CD4-positive, alpha-beta T cell treated with Interleukin-2 at 100 ng/mL for 4 hours (primary cell): ENCODE data around the gene SPEG.
A peak's percentile ranks its signal among the peaks of the same experiment; 100 is the strongest.

ENCODE experiments used
- DNase-seq: peaks from one replicate; pipeline ENCODE4 v3.0.0-alpha.2; 2020; ENCODE audit warnings: low spot score

The SPEG gene

DNA sequence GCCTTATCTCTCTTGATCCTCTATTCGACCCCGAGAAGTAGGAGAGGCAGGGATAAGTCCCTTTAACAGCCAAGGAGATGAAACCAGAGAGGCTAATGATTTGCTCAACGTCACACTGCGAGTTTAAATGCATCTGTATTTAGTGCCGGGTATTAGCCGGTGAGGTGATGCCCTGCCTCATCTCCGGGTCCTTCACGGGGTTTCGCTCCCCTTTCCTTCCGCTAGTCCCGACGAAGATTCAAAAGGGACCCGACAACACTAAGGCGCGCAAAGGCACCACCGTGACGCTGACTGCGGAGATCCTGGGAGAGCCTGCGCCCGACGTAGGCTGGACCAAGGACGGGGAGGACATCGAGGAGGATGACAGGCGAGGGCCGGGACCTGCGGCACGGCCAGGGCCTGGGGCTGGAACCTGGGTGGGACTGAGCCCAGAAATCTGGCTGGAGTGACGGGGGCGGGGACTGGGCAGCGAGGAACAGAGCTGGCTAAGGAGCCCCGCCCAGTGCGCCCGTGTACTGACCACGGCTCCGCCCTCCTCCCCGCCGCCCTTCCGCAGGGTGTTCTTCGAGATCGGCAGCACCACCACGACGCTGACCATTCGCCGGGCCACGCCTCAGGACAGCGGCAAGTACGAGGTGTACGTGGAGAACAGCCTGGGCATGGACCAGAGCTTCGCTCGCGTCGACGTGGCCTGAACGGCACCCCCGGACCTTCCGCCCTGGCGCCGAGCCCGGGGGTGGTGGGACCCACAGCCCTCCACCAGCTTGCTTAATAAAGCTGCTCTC is 63.0 kb downstream of the SPEG start:
- DNase-seq = peak; percentile 22

GRCh38 chr2:219498280-219499057 is 63.8 kb downstream of the SPEG start, which contains the start of gene GMPPA:
GMPPA (plus strand) TSS chr2:219498891; CDS start chr2:219499976, 1,085 bp downstream.
- DNase-seq = peak; percentile 97

- DNase-seq = no peak
Observed at GRCh38 chr2:219499058-219499307, 64.3 kb downstream of the SPEG start.

DNA sequence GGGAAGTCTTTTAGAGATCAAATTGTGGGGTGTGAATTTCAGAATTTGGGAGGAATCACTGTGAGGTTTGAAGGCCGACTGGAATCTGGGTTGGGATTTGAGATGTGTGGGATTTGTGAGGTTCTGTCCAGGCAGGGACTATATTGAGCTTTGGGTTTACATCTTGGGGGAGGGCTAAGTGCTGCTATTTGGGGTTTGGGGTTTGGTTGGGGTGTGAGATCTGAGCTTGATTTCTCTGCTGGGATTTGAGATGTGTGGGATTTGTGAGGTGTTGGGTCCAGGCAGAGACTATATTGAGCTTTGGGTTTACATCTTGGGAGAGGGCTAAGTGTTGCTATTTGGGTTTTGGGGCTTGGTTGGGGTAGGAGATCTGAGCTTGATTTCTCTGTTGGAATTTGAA is 64.9 kb downstream of the SPEG start:
- no peak for DNase-seq

- no peak for DNase-seq
Observed at GRCh38 chr2:219500135-219500534, 65.5 kb downstream of the SPEG start.

DNA sequence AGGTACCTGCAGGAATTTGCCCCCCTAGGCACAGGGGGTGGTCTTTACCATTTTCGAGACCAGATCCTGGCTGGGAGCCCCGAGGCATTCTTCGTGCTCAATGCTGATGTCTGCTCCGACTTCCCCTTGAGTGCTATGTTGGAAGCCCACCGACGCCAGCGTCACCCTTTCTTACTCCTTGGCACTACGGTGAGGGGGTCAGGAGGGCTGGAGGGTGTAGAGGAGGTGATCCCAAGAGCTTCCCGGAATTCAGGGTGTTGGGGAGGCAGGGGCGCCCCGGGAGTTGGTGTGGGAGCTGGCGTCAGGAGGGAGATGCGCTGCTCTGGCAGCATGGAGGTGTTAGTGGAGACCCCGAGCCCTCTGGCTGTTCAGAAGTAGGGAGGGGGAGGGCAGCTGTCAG is 67.2 kb downstream of the SPEG start:
- no peak for DNase-seq

- DNase-seq = no peak
Observed at GRCh38 chr2:219502618-219503017, 68.0 kb downstream of the SPEG start.

DNA sequence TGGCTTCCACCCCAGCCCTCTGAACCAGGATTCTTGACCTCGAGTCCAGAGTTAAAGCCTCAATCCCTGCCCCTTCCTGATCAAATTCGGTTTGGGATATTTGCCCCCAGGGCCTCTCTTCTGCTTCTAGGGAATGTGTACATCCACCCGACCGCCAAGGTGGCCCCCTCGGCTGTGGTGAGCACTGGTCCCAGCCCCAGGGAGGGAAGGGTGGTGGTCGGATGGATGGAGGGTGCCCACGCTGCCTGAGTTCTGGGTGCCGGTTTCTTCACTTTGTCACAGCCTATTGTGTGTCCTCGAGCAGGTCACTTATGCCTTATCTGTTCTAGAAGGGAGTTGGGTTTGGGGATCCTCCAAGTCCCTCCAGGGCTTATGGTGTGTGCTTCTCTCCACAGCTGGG is 70.9 kb downstream of the SPEG start:
- no peak for DNase-seq

GRCh38 chr2:219506153-219506801 is 71.6 kb downstream of the SPEG start:
- no peak for DNase-seq

- no peak for DNase-seq
Observed at GRCh38 chr2:219506802-219507526, 72.3 kb downstream of the SPEG start.

DNA sequence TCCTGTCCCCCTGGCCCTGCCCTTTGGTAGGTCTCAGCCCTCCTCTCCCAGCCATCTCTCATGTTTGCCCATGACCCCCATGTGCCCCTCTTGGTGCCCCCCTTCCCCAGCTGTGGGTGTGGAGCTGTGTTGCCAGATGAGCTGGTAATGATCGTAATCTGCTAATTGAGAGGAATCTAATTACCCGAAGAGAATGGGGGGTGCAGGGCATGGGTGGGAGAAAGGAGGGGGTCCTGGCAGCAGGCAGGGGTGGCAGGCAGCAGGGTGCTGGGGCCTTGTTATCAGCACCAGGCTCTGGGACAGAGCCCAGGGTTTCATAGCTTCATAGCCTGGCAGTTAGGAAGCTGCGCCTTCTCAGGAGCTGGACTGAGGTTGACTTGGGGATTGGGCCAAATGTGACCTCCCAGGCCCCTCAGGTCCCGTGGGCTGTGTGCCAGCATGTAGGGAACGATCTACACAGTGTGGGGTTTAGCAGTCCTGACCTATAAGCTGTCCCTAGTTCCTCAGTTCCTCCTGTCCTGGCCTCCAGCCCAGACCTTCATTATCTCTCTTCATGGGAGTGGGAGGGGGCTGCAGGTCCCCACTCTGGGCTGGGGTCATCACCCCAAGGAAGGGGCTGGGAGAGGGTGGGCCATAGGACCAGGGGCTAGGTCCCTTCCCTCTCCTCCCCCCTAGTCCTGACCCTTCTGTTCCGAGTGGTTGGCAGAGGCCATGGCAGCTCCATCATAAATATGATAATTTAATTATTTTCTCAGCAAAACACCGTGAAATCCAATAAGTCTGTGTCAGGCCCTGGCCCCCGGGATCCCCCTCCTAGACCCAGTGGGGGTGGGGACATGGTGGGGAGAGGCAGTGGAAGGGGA is 73.2 kb downstream of the SPEG start:
- no peak for DNase-seq

DNA sequence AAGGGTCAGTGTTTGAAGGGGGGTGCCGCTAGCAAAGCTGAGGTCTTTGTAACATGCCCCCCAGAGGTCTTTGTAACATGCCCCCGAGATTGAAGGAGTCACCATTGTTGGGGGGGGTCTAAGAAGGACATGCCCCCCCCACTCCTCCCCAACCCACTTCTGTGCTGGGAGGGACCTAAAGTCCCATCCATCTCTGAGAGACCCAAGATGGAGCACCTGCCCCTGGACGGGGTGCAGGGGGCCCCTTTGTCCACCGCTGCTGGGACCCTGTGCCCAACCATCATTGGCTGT is 73.7 kb downstream of the SPEG start:
- DNase-seq = no peak

GRCh38 chr2:219508971-219509779 is 74.5 kb downstream of the SPEG start:
- DNase-seq = no peak

- peak; percentile 34 for DNase-seq
Observed at GRCh38 chr2:219509780-219510511, 75.3 kb downstream of the SPEG start.

DNA sequence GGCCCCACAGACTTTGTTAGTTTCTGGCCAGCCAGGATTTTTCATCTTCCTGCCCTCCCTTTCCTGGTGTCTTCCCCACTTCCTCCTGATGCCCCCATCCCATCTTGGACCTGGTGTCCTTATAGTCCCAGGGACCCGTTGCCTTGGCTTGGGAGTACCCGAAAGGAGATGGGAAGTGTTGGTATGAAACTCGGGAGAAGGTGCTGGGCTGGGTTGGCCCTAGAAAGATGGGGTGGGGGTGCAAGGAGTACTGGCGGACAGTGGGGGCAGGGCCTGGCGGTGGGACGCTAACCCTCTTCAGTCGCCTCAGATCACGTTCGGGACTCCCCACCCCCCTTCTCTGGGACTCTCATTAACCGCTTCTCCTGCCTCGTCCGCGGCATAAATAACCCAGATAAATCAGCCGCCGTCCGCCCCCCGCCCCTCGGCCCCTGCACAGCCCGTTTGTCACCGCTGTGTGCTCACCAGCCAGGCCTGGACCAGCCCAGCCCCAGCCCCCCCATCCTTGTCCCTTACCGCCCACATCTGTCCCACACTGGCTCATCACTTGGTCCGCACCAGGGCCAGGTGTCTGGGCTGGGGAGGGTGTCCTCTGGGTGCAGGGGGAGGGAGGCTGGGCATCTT is 76.0 kb downstream of the SPEG start:
- no peak for DNase-seq

DNA sequence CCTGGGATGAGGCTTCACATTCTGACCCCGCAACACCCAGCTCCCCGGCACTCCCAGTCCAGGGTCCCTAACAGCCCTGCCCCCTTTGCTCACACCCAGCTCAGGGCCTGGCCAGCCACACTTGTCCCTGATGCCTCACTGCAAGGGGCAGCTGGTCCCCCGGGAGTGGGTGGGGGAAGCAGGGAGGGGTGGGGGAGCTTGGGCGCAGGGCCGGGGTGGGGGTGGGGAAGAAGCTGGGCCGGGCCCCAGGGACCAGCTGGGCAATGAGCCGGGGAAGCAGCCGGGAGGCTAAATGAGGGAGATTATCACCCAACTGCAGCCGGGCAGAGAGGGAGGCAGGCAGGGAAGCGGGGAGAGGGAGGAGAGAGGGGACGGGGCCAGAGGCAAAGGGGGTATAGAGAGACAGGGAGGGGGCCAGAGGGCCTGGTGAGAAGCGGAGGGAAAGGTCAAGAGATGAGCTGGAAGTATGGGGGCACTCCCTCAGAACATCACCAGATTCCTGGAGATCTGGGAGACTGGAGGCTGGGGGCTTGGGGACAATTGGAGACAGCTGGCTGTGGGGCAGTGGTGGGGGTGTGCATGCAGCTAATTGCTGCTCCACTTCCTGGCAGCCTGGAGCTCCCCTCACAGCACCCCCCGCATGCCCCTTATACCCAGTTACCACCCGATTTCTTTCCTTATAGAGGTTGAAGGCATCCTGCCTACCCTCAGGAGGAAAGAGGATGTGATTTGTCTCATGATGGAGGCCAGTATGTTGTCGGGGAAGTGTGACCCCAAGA is 77.1 kb downstream of the SPEG start:
- no peak for DNase-seq

- DNase-seq = no peak
Observed at GRCh38 chr2:219512524-219513216, 78.0 kb downstream of the SPEG start.

DNA sequence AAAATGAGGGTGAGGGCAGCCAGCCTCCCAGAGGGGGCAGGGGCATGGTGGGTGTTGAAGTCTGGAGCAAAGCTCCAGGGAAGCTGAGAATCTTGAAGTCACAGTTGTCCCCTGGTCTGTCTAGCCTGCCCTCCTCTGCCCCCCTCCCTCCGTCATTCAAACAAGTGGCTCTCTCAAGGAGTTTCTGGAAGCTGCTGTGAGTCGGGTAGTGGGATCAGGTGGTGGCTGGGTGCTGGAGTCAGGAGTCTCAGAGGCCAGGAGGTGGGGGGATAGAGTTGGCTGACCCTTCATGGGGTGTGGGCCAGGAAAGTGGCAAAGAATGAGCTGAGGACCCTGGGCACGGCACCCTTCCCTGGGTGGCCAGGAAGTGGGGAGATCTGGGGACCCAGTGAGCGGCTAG is 79.1 kb downstream of the SPEG start:
- no peak for DNase-seq
